Suprapubic skin (tissue), 4 donors: ENCODE measurements around the gene LILRA2. TPM values are rescaled to one million over a fixed set of nuclear protein-coding genes. Genes with fewer than 3 reads are reported as not detected.
"Not testable (repeated sequence)": the region's sequence is repeated elsewhere in the genome, so short reads cannot be mapped to it uniquely, and the experiment has no call there.

ENCODE experiments used
- DNase-seq, 2 donors: peaks; one replicate each; pipeline ENCODE4 v3.0.0-alpha.2; 2019; ENCODE audit warnings: low spot score in 2 of 2
- H3K27ac ChIP-seq: fragments of 200-600 bp; sonication (generic); one replicate; pipeline ENCODE4 v1.5.1; 2019
- H3K27me3 ChIP-seq: fragments of 200-600 bp; sonication (generic); one replicate; pipeline ENCODE4 v1.5.1; 2019
- H3K36me3 ChIP-seq: fragments of 200-600 bp; sonication (generic); one replicate; pipeline ENCODE4 v1.5.1; 2019
- H3K4me1 ChIP-seq: fragments of 200-600 bp; sonication (generic); one replicate; pipeline ENCODE4 v1.5.1; 2019
- H3K4me3 ChIP-seq: fragments of 200-600 bp; sonication (generic); one replicate; pipeline ENCODE4 v1.5.1; 2019; ENCODE audit warnings: mild to moderate bottlenecking
- H3K9me3 ChIP-seq: fragments of 200-600 bp; sonication (generic); one replicate; pipeline ENCODE4 v1.5.1; 2019
- EP300 ChIP-seq: sonication (generic); formaldehyde crosslinking; IDR thresholded peaks from one replicate; pipeline ENCODE4 v1.6.1; 2017; ENCODE audit warnings: antibody characterized with exemption
- POLR2A ChIP-seq, 2 donors: fragments of 450-650 bp; IDR thresholded peaks; one replicate each; pipeline ENCODE4 v1.6.1; 2017; ENCODE audit warnings: antibody characterized with exemption in 2 of 2, mild to moderate bottlenecking in 2 of 2, moderate library complexity in 2 of 2
- POLR2AphosphoS5 ChIP-seq, 3 donors: sonication (generic); formaldehyde crosslinking; IDR thresholded peaks; one replicate each; pipeline ENCODE4 v1.6.1; 2017; ENCODE audit warnings: antibody characterized with exemption in 3 of 3
- WGBS: methylation state at CpG from one replicate; pipeline ENCODE4 v1.1.5; 2018; 5-methylcytosine and 5-hydroxymethylcytosine counted together
- total RNA-seq, 4 donors: library from RNA; depleted of rRNA; stranded (reverse); fragments of >200 nt; gene quantifications; one replicate each; pipeline ENCODE4 v1.1.0, GENCODE V29; 2016
- TF ChIP-seq, protein P1 (sequence below), 2 donors: fragments of 200-600 bp in 1 of 2; fragments of 450-650 bp in 1 of 2; sonication (generic) in 1 of 2; IDR thresholded peaks; one replicate each; pipeline ENCODE4 v1.5.1; 2016 to 2019; ENCODE audit warnings: antibody characterized with exemption in 2 of 2, mild to moderate bottlenecking in 1 of 2, moderate library complexity in 1 of 2

Gene LILRA2
- total RNA-seq, 4 donors from 2014 or later = 0.15 TPM; not detected in 3

DNA sequence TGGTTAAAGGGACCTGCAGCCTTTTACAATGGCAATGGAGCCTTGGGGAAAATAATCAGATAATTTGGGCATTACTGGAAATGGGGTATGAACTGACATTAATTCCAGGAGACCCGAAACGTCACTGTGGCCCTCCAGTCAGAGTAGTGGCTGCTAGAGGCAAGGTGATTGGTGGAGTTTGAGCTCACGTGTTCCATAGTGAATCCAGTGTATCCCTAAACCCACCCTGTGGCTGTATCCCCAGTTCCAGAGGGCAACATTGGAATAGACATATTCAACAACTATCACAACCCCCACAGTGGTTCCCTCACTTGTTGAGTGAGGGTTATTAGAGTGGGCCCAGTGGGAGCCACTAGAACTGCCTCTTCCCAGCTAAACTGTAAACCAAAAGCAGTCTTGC lies 3.3 kb upstream of the LILRA2 start:
- DNase-seq = no peak
- 65% methylated on average over 3 of the region's 3 CpGs for WGBS
- no peaks in the 10 kb centered on the region for H3K4me1 ChIP-seq
- H3K27ac ChIP-seq = no peak overlapping the region
- H3K27me3 ChIP-seq = no peaks in the 10 kb centered on the region
- no peaks in the 10 kb centered on the region for H3K9me3 ChIP-seq
- no peaks in the 10 kb centered on the region for H3K36me3 ChIP-seq
- TF ChIP-seq POLR2A (IDR thresholded peaks at IDR 0.05) (no peak), POLR2AphosphoS5 (IDR thresholded peaks at IDR 0.05) (no peak)
- TF ChIP-seq, protein P1, sequence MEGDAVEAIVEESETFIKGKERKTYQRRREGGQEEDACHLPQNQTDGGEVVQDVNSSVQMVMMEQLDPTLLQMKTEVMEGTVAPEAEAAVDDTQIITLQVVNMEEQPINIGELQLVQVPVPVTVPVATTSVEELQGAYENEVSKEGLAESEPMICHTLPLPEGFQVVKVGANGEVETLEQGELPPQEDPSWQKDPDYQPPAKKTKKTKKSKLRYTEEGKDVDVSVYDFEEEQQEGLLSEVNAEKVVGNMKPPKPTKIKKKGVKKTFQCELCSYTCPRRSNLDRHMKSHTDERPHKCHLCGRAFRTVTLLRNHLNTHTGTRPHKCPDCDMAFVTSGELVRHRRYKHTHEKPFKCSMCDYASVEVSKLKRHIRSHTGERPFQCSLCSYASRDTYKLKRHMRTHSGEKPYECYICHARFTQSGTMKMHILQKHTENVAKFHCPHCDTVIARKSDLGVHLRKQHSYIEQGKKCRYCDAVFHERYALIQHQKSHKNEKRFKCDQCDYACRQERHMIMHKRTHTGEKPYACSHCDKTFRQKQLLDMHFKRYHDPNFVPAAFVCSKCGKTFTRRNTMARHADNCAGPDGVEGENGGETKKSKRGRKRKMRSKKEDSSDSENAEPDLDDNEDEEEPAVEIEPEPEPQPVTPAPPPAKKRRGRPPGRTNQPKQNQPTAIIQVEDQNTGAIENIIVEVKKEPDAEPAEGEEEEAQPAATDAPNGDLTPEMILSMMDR (IDR thresholded peaks at IDR 0.05) = no peak
- no peak overlapping the region for H3K4me3 ChIP-seq

DNA sequence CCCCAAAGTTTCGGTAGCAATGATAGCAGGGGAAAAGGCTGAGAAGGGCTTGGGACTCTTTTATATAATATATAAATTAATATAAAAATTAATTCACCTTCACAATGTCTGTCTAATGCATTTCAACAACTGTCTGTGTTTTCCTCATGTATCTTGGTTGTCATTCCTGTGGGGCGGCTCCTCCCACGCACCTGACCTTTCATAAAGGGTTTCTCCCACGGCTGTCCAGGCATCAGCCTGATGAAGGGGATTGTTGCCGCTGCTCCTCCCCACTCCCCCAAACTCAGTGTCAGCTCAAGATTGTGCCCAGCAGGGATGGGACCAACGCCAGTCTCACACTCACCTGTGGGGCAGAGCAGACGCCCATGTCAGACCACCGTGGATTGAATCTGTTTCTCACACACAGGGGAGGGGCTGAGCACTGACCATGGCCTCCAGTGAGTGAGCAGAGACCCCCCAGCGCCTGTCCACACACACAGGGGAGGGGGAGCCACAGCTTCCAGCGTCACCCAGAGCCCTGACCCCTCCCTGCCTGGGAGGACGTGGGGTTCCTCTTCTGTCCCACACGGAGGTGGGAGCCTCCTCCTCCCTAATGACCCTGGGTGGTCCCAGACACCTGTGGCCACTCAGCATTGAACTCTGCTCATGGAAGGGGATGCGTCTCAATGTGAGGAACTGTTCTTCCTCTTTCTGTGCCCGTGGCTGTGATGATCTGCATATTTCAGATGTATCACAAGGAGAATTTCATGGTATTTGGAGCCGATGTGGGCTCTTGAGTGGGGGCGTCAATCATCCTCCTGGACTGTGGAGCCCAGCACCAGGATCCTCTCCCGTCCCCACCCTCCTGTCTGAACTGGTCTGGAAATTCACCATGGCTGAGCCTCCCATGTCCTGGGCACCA lies 1.6 kb upstream of the LILRA2 start:
- WGBS = 71% methylated on average over 14 of the region's 17 CpGs
- not testable (repeated sequence) for DNase-seq, H3K9me3 ChIP-seq, H3K27ac ChIP-seq, H3K36me3 ChIP-seq, H3K4me3 ChIP-seq, H3K4me1 ChIP-seq, H3K27me3 ChIP-seq

DNA sequence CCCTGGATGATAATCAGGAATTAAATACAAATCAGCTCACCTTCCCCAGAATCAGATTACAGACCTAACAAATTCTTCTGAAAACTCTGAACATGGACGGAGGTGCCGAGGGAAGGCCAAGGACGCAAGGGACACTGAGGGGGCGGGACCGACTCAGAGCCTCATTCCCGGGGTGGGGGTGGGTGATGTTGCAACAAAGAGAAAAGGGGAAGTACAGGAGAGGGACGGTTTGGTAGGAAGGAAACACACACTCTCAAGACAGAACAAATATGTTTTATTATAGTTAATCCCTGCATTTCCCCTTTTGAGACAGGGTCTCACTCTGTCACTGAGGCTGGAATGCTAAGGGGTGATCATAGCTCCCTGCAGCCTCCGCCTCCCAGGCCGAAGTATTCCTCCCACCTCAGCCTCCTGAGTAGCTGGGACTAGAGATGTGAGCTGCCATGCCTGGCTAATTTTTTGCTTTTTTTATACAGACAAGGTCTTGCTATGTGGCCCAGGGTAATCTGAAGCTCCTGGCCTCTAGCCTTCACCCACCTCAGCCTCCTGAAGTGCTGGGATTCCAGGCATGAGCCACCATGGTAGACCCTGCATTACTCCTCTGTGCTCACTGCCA lies 786 bp upstream of the LILRA2 start:
- Histone ChIP-seq H3K27me3 (no peaks in the 10 kb centered on the region), H3K27ac (peak overlapping the region; percentile 9), H3K36me3 (no peaks in the 10 kb centered on the region), H3K4me3 (no peak overlapping the region), H3K4me1 (no peaks in the 10 kb centered on the region), H3K9me3 (no peaks in the 10 kb centered on the region)
- no peak for TF ChIP-seq POLR2A (IDR thresholded peaks at IDR 0.05)
- no peak for TF ChIP-seq EP300
- TF ChIP-seq, protein P1 (IDR thresholded peaks at IDR 0.05) = no peak
- no peak for TF ChIP-seq POLR2AphosphoS5 (IDR thresholded peaks at IDR 0.05)
- DNase-seq = no peak
- WGBS = 42% methylated on average over 9 of the region's 9 CpGs

DNA sequence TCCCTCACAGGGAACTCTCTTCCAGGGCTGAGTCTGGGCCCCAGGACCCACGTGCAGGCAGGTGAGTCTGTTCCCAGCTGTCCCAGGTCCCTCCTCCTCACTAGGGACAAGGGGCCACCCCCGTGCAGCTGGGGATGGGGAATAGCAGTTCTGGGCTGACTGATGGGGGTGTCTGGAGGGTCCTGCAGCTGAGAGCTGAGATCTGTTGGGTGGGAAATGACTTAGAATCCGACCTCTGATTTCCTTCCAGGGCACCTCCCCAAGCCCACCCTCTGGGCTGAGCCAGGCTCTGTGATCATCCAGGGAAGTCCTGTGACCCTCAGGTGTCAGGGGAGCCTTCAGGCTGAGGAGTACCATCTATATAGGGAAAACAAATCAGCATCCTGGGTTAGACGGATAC lies 461 bp downstream of the LILRA2 start:
- no peak overlapping the region for H3K4me3 ChIP-seq
- H3K27me3 ChIP-seq = no peaks in the 10 kb centered on the region
- DNase-seq = no peak
- H3K4me1 ChIP-seq = no peaks in the 10 kb centered on the region
- WGBS = no CpG with 5 or more reads among the region's 4 CpGs
- no peak overlapping the region for H3K27ac ChIP-seq
- TF ChIP-seq POLR2AphosphoS5 (IDR thresholded peaks at IDR 0.05) (no peak), POLR2A (IDR thresholded peaks at IDR 0.05) (no peak), EP300 (no peak)
- TF ChIP-seq, protein P1 (IDR thresholded peaks at IDR 0.05) = no peak
- no peaks in the 10 kb centered on the region for H3K36me3 ChIP-seq
- H3K9me3 ChIP-seq = no peaks in the 10 kb centered on the region

DNA sequence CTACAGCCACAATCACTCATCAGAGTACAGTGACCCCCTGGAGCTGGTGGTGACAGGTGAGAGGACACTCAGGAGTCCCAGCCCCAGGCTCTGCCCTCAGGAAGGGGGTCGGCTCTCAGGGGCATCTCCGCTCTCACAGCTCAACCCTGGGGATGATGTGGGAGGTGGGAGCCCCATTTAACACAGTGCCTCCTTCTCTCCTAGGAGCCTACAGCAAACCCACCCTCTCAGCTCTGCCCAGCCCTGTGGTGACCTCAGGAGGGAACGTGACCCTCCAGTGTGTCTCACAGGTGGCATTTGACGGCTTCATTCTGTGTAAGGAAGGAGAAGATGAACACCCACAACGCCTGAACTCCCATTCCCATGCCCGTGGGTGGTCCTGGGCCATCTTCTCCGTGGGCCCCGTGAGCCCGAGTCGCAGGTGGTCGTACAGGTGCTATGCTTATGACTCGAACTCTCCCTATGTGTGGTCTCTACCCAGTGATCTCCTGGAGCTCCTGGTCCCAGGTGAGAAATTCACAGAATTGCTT lies 1.0 kb downstream of the LILRA2 start:
- H3K27ac ChIP-seq = no peak overlapping the region
- 61% methylated on average over 10 of the region's 12 CpGs for WGBS
- H3K9me3 ChIP-seq = no peaks in the 10 kb centered on the region
- no peak overlapping the region for H3K4me3 ChIP-seq
- DNase-seq = no peak
- TF ChIP-seq POLR2AphosphoS5 (IDR thresholded peaks at IDR 0.05) (no peak), EP300 (no peak), POLR2A (IDR thresholded peaks at IDR 0.05) (no peak)
- TF ChIP-seq, protein P1 (IDR thresholded peaks at IDR 0.05) = no peak
- H3K27me3 ChIP-seq = no peaks in the 10 kb centered on the region
- no peaks in the 10 kb centered on the region for H3K4me1 ChIP-seq
- H3K36me3 ChIP-seq = no peaks in the 10 kb centered on the region

DNA sequence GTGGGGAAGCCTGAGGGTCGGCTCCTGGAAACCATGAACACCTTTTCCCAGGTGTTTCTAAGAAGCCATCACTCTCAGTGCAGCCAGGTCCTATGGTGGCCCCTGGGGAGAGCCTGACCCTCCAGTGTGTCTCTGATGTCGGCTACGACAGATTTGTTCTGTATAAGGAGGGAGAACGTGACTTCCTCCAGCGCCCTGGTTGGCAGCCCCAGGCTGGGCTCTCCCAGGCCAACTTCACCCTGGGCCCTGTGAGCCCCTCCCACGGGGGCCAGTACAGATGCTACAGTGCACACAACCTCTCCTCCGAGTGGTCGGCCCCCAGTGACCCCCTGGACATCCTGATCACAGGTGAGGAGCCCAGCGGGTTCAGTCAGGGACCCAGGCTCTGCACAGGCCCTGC lies 1.6 kb downstream of the LILRA2 start:
- not testable (repeated sequence) for H3K36me3 ChIP-seq, H3K27ac ChIP-seq, H3K4me3 ChIP-seq, H3K27me3 ChIP-seq, DNase-seq, H3K9me3 ChIP-seq, H3K4me1 ChIP-seq
- WGBS = 75% methylated on average over 2 of the region's 9 CpGs
